C4-2B (cell line): ENCODE data around the gene EDC3.

Experiments used
- H3K27ac ChIP-seq: fragments of 450-650 bp; 2 replicates; pipeline ENCODE4 v1.5.1; 2017
- ZFX ChIP-seq: fragments of 450-650 bp; IDR thresholded peaks from 2 replicates; pipeline ENCODE4 v1.6.1; 2017
- TF ChIP-seq, protein P1 (sequence below): fragments of 450-650 bp; conservative IDR thresholded peaks from 2 replicates; pipeline ENCODE4 v1.5.1; 2017; ENCODE audit warnings: mild to moderate bottlenecking

EDC3 gene

DNA sequence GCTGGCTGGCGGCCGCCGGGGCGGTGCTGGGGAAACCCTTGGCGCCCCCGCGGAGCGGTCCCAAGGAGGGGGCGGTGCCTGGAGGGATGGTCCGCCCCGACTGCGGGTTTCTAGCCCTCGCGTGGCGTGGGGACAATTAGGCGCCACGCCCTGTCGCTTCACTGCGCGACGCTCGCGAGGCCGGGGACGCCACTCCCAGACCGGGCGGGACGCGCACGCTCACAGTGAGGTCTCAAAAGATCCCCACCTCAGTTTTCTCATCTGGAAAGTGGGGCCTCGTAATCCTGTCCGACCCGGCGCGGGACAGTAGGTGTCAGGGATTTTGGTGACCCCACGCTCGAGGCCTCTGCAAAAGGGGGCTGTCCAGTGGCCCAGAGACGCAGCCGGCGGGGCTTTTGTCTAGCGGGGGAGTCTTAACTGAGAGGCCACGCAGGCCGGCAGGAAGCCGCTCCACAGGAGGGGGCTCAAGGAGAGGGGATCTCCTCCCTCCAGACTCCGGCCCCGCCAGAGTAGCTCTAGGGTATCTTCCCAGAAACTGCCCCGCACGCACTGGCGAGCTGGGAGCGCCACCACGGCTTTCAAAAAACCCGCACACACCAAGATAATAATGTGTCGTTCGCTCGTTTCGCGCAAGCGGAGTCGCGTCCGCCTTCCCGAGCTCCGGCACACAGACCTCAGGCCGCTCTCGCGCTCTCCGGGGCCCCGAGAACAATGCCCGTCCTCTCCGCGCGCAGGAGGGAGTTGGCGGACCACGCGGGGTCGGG, 80.9 kb downstream of the EDC3 start:
- TF ChIP-seq ZFX: no peak
- peak overlapping the region; percentile 94 for H3K27ac ChIP-seq

DNA sequence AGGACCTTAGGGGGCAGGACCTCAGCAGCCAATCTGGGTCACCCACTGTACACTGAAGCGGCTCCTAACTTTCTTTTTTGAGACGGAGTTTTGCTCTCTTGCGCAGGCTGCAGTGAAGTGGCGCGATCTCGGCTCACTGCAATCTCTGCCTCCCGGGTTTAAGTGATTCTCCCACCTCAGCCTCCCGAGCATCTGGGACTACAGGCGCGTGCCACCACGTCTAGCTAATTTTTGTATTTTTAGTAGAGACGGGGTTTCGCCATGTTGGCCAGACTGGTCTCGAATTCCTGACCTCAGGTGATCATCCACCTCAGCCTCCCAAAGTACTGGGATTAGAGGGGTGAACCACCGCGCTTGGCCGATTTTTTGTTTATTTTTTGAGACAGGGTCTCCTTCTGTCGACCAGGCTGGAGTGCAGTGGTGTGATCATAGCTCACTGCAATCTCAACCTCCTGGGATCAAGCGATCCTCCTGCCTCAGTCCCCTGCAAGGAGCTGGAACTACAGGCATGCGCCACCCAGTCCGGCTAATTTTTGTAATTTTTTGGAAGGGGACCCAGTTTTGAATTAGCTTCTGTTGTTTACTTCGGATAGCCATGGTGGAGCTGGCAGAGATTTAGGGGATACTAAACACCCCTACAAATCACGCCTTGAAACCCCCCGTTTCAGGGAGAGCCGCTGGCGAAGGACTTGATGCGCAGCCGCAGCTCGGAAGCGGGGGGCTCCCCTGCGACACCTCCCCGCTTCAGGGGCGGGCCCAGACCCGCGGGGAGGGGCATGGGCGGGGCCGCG, 81.7 kb downstream of the EDC3 start:
- H3K27ac ChIP-seq: peak overlapping the region; percentile 94
- no peak for TF ChIP-seq ZFX
- TF ChIP-seq, protein P1, sequence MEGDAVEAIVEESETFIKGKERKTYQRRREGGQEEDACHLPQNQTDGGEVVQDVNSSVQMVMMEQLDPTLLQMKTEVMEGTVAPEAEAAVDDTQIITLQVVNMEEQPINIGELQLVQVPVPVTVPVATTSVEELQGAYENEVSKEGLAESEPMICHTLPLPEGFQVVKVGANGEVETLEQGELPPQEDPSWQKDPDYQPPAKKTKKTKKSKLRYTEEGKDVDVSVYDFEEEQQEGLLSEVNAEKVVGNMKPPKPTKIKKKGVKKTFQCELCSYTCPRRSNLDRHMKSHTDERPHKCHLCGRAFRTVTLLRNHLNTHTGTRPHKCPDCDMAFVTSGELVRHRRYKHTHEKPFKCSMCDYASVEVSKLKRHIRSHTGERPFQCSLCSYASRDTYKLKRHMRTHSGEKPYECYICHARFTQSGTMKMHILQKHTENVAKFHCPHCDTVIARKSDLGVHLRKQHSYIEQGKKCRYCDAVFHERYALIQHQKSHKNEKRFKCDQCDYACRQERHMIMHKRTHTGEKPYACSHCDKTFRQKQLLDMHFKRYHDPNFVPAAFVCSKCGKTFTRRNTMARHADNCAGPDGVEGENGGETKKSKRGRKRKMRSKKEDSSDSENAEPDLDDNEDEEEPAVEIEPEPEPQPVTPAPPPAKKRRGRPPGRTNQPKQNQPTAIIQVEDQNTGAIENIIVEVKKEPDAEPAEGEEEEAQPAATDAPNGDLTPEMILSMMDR: no peak

DNA sequence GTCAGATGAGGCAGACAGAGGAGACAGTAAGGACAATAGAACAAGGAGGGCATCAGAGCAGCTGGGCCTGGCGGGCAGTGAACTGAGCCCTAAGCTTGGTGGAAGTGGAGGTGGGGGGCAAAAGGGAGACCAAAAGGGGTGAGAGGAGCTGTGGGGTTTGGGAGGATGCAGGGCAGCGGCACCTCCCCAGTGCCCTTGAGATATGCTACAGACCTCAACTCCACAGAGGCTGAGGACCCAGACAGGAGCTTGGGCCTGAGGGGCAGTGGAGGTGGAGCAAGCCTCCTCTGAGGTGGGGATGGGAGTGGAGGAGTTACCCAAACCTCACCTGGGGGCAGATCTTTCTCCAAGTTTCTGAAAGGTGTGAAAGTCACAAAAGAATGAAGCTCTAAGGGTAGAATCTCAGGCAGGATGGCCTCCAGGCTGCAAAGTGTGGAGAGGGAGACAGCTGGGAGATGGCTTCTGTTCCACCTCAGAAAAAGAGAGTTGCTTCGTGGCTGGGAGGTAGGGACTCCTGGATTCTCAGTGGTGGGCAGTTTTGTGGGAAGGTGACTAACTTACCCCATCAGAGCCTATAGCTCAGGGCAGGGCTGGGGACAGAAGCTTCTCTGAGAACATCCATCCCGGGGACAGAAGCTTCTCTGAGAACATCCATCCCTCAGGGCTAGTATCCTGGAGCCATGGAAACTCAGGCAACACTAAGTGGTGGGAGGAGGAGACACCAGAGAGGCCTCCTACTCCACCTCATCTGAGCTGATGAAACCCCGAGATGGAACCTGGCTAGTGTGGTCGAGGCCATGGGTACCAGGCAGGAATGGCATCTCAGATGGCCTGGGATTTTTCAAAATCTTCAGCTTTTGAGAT, 82.5 kb downstream of the EDC3 start:
- TF ChIP-seq ZFX: no peak
- H3K27ac ChIP-seq: peak overlapping the region; percentile 94; the same call in 1 of the 2 replicates

DNA sequence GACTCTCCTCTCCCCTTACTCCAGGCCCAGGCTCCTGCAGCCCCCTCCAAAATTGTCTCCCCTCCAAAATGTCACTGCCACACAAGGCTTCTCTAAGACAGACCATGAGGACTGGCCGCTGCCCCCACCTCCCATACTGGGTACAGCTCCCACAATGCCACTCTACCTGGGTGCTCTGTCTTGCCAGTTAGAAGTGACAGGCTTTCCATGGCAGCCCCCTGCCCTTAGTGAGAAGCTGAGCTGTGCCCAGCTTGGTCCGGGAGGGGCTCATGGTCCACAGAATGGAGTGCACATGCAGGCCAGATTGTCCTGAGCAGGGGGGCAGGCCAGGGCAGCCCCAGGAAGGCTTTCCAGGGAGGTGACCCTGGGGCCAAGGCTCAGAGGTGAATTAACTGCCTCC, 83.1 kb downstream of the EDC3 start:
- H3K27ac ChIP-seq: no peak overlapping the region
- TF ChIP-seq ZFX: no peak
- TF ChIP-seq, protein P1: no peak

DNA sequence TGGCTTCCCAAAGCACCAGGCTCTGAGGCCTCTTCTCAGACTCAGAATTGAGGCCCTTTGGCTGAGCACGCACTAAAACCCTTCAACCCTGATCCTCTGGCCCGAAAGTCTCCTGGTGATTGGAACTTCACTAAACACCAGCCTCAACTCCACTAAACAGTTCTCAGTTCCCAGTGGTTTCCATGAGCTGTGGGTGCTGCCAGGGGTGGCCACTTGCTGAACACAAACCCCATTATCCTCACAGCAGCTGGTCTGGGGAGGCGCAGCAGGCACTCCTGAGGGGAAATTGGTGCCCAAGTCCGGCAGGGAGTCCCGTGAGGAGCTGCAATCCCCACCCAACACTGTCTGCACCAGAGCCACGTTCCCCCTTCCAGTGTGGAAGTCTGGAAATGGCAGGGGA, 84.0 kb downstream of the EDC3 start:
- no peak for TF ChIP-seq ZFX
- TF ChIP-seq, protein P1: no peak
- no peak overlapping the region for H3K27ac ChIP-seq

DNA sequence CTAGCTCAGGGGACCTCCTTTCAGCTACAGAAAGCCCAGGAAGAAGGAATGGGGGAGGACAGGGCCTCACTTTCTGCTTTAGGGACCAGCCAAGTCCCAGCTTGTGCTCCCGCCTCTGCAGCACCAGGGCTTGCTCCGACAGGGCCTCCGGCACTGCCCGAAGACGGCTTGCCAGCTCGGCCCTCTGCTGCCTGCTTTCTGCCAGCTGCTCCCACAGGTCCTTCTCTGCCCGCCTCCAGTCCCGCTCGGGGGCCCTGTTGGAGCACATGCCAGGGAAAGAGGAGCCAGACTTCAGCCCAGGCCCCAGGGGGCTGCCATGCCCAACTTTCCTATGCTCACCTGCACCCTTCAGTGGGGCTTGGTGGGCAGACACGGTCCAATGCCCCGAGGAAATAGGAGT, 84.5 kb downstream of the EDC3 start:
- TF ChIP-seq ZFX: no peak
- TF ChIP-seq, protein P1: no peak
- H3K27ac ChIP-seq: no peak overlapping the region

DNA sequence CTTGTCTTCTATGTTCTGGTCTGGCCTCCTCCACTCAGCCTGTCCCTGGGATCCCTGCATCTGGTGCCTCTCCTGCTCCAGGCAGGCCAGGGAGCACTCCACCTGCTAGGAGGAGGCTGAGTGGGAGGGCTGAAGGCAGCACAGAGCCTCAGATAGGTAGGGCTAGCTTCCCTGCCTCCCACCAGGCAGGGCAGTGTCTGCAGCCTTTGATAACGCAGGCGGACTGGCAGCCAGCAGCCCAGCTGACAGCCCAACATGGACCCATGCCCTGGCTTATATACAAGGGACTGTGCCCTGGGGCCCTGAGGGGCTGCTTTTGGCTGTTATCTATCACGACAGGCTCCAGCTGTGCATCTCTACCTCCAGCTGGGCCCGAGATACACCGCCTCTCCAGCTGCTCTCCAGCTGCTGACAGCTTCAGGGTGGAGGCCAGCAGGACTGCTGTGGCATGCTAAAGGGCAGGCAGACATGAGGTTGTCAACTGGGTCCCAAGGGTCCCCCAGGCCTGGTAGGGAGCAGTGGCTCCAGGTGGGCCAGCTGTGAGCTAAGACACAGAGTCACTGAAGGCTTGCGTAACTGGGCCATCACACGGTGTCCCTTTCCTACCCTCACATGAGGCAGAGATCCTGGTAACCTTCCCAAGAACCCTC, 85.4 kb downstream of the EDC3 start:
- H3K27ac ChIP-seq: no peak overlapping the region
- TF ChIP-seq ZFX: no peak
- TF ChIP-seq, protein P1: no peak

DNA sequence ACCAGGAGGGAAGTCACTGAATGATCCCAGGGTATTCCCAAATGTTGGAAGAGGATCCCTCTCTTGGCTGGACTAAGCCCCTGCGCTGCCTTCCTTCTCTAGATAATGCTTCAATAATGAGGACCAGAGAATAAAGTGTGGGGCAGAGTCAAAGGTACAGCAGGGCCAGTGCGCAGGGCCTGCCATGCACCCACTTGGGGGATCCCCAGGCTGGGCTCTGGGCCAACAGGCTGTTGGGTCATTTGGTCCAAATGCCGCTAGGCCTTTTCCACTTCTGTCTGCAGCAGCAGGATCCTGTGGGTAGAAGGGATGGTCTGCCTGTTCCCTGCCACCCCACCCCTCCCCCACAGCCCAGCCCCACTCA, 85.9 kb downstream of the EDC3 start:
- TF ChIP-seq ZFX: no peak
- TF ChIP-seq, protein P1: no peak
- H3K27ac ChIP-seq: no peak overlapping the region
